Transverse colon (tissue), 4 donors: Measurements from ENCODE around the gene ZFY.

Experiments
- CTCF ChIP-seq, 5 experiments: fragments of 200-600 bp in 3 of 5; fragments of 450-650 bp in 2 of 5; sonication (generic) in 3 of 5; IDR thresholded peaks; 1 replicate in 2 of 5; 2 replicates in 3 of 5; pipeline ENCODE4 v1.5.1; 2016 to 2017; ENCODE audit warnings: antibody characterized with exemption in 5 of 5, inconsistent platforms in 3 of 5, mild to moderate bottlenecking in 2 of 5, moderate library complexity in 1 of 5
- EP300 ChIP-seq: sonication (generic); formaldehyde crosslinking; IDR thresholded peaks from one replicate; pipeline ENCODE4 v1.6.1; 2017; ENCODE audit warnings: antibody characterized with exemption, low read depth
- POLR2A ChIP-seq: fragments of 450-650 bp; IDR thresholded peaks from one replicate; pipeline ENCODE4 v1.6.1; 2016; ENCODE audit warnings: antibody characterized with exemption, mild to moderate bottlenecking, moderate library complexity
- POLR2AphosphoS5 ChIP-seq, 3 donors: sonication (generic); formaldehyde crosslinking; IDR thresholded peaks; one replicate each; pipeline ENCODE4 v1.6.1; 2016; ENCODE audit warnings: antibody characterized with exemption in 3 of 3

- TF ChIP-seq CTCF (IDR thresholded peaks at IDR 0.05): no peak
- TF ChIP-seq POLR2A: no peak
- TF ChIP-seq POLR2AphosphoS5 (IDR thresholded peaks at IDR 0.05): no peak
- TF ChIP-seq EP300: no peak
Observed at GRCh38 chrY:3012226-3012625, 77.0 kb downstream of the ZFY start.
